Measurements from ENCODE around the gene ACYP1. TPM values are rescaled to one million over a fixed set of nuclear protein-coding genes. Genes with fewer than 3 reads are reported as not detected.

The ACYP1 gene
- total RNA-seq, 5 donors from 2014 or later (not counting 1 experiment from before 2014, with no cell fraction given) = 15.3 to 26.1 (median 21.5) TPM

DNA sequence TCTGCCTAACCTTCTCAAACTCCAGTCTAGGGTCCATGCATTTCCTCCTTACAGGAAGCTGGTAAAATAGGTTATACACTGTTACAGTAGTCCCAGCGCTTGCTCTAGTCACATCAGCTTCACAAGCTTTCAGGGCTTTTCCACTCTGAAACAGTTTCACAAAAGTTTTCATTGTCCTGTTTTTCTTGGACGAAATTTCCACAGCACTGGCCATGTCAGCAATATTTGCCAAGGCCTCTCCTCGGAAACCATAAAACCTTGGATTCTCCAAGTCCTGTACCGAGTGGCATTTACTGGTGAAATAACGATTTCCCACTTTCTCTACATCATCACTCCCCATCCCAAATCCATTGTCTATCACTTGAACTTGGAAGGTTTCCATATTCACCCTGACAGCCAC lies 14.7 kb downstream of the ACYP1 start:
- Mint-ChIP-seq H3K36me3 (peaks cover 18% of the 10 kb centered on the region), H3K4me3 (no peak overlapping the region)
- whole genome bisulfite sequencing (ENCODE audit: insufficient coverage) = 97% methylated on average over 4 of the region's 5 CpGs

DNA sequence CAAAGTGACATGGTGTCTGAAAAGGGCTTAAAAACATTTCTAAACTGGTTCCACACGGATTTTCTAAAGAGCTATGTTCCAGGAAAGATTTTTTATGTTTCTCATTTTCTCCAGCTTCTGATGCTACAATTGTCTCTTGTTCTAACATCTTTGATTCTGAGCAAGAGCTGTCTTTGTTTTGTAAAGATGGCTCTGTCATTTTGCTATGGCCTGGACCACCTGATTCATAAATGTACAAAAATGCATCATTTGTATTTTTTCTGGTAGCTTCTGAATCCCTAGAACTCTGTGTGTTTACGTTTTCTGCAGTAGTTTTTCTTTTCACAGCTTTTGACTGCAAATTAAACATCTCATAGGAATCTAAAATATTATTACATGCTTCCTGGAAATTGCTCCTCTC lies 15.7 kb downstream of the ACYP1 start:
- Mint-ChIP-seq H3K9me3 (no peaks in the 10 kb centered on the region), H3K27me3 (no peaks in the 10 kb centered on the region), H3K36me3 (peaks cover 23% of the 10 kb centered on the region), H3K4me1 (peaks cover 64 to 70% (median 68%) of the 10 kb centered on the region in 3 donors), H3K27ac (no peak overlapping the region), H3K4me3 (no peak overlapping the region)
- no peak overlapping the region for H3K4me3 ChIP-seq (ENCODE audit: control insufficient read depth in 1 of 2, extremely low read depth in 1 of 2, low read length in 1 of 2)
- peaks cover 2 to 17% of the 10 kb centered on the region in 2 experiments for H3K4me1 ChIP-seq (ENCODE audit: control insufficient read depth in 1 of 2, extremely low read depth in 1 of 2, insufficient read depth in 2 of 2, low read length in 2 of 2)
- no peak overlapping the region for H3K27ac ChIP-seq (ENCODE audit: low read length)
- H3K9me3 ChIP-seq = peaks cover 2% of the 10 kb centered on the region
- DNase-seq (no peak), ATAC-seq (replicated peaks in 1 of 4) (no peak)
- ChIA-PET CTCF (no interaction called here), POLR2A (interaction anchor here (0.6 to 1.1 kb wide), 3 partner anchors 16 to 79 kb away, joined by 3 to 6 read pairs (median 3); partner anchors contain the start of gene ACYP1 (in 2 of the 2))
- 83% methylated on average over 1 of the region's 2 CpGs for WGBS (ENCODE audit: insufficient coverage)
- no peaks in the 10 kb centered on the region for H3K27me3 ChIP-seq (replicated peaks in 1 of 2; ENCODE audit: control insufficient read depth in 2 of 2, extremely low read depth in 1 of 2, insufficient read depth in 2 of 2, low read length in 1 of 2)
- H3K36me3 ChIP-seq (ENCODE audit: control insufficient read depth in 2 of 2, extremely low read depth in 1 of 2, insufficient read depth in 1 of 2, low read length in 1 of 2) = peaks cover 0 to 3% of the 10 kb centered on the region in 2 donors

More for the DNA sequence above, 14.7 kb downstream of the ACYP1 start:
- H3K36me3 ChIP-seq (ENCODE audit: control insufficient read depth in 2 of 2, extremely low read depth in 1 of 2, insufficient read depth in 1 of 2, low read length in 1 of 2) = no peaks in the 10 kb centered on the region
- peaks cover 2 to 17% of the 10 kb centered on the region in 2 experiments for H3K4me1 ChIP-seq (ENCODE audit: control insufficient read depth in 1 of 2, extremely low read depth in 1 of 2, insufficient read depth in 2 of 2, low read length in 2 of 2)
- Mint-ChIP-seq H3K27me3 (no peaks in the 10 kb centered on the region), H3K4me1 (peaks cover 62 to 70% (median 65%) of the 10 kb centered on the region in 3 donors), H3K27ac (no peak overlapping the region), H3K9me3 (no peaks in the 10 kb centered on the region)
- no peak for ATAC-seq (replicated peaks in 1 of 4)
- H3K4me3 ChIP-seq (ENCODE audit: control insufficient read depth in 1 of 2, extremely low read depth in 1 of 2, low read length in 1 of 2) = no peak overlapping the region
- ChIA-PET POLR2A (interaction anchor here (0.6 to 1.4 kb wide), 3 partner anchors 13 to 15 kb away, joined by 3 to 6 read pairs (median 6); partner anchors contain the start of gene ACYP1 (in 1 of the 2)), CTCF (interaction anchor here (0.5 to 0.6 kb wide), 2 partner anchors 13 to 246 kb away, joined by 3 to 9 read pairs; no protein-coding TSS in a partner anchor)
- H3K9me3 ChIP-seq = peaks cover 2% of the 10 kb centered on the region
- no peak for DNase-seq
- H3K27me3 ChIP-seq (replicated peaks in 1 of 2; ENCODE audit: control insufficient read depth in 2 of 2, extremely low read depth in 1 of 2, insufficient read depth in 2 of 2, low read length in 1 of 2) = no peaks in the 10 kb centered on the region
- H3K27ac ChIP-seq (ENCODE audit: low read length) = no peak overlapping the region

DNA sequence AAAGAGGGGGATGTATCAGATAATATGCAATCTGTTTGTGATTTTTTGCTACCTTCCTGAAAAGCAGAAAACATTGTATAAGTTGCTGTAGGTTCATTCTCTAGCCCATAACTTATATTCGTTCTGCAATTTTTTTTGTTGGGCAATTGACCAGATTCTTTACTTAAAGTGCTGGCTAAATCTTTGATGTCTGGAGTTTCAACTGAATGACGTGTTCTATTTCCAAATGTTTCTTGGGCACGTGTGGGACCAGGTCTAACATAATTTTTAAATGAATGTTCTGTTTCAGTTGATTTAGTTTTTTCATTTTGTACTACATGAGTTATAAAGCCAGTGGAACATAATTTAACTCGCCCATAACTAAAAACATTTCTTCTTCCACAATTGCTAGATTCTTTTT lies 16.3 kb downstream of the ACYP1 start:
- Mint-ChIP-seq H3K9me3 (no peaks in the 10 kb centered on the region), H3K4me1 (peaks cover 64 to 70% (median 68%) of the 10 kb centered on the region in 3 donors), H3K27ac (no peak overlapping the region)

DNA sequence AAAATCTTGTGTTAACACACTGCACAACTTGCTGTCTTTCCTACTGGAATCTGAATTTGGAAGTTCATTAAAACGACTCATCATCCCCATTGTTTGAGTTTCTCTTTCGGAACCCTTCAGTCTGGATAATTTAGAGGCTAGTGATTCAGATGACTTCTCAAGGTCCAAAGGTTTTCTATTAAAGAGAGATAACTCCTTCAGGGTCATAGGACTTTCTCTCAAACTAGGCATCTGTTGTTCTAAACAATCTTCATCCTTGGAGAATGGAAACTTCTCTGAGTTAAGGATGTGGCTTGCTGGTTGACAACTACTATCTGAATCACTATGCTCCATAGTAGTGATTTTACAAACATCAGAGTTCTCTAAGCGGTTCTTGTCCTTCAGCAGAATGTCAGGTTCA lies 16.9 kb downstream of the ACYP1 start:
- H3K4me1 ChIP-seq (ENCODE audit: control insufficient read depth in 1 of 2, extremely low read depth in 1 of 2, insufficient read depth in 2 of 2, low read length in 2 of 2) = peaks cover 2 to 17% of the 10 kb centered on the region in 2 experiments
- POLR2A ChIA-PET = interaction anchor here in 1 of 2 donors (0.6 kb wide), 1 partner anchor 105 kb away, joined by 4 read pairs; no protein-coding TSS in a partner anchor
- Mint-ChIP-seq H3K27me3 (no peaks in the 10 kb centered on the region), H3K4me1 (peaks cover 65 to 70% (median 66%) of the 10 kb centered on the region in 3 donors), H3K36me3 (peaks cover 26% of the 10 kb centered on the region), H3K4me3 (no peak overlapping the region), H3K9me3 (no peaks in the 10 kb centered on the region), H3K27ac (no peak overlapping the region)
- ATAC-seq (replicated peaks in 1 of 4) (no peak), DNase-seq (no peak)
- H3K27ac ChIP-seq (ENCODE audit: low read length) = no peak overlapping the region
- H3K36me3 ChIP-seq (ENCODE audit: control insufficient read depth in 2 of 2, extremely low read depth in 1 of 2, insufficient read depth in 1 of 2, low read length in 1 of 2) = peaks cover 0 to 9% of the 10 kb centered on the region in 2 donors
- no peaks in the 10 kb centered on the region for H3K27me3 ChIP-seq (replicated peaks in 1 of 2; ENCODE audit: control insufficient read depth in 2 of 2, extremely low read depth in 1 of 2, insufficient read depth in 2 of 2, low read length in 1 of 2)
- H3K4me3 ChIP-seq (ENCODE audit: control insufficient read depth in 1 of 2, extremely low read depth in 1 of 2, low read length in 1 of 2) = no peak overlapping the region
- CTCF ChIA-PET = no interaction called here
- WGBS (ENCODE audit: insufficient coverage) = no CpG with 5 or more reads among the region's 3 CpGs
- peaks cover 2% of the 10 kb centered on the region for H3K9me3 ChIP-seq

More for the DNA sequence above, 16.3 kb downstream of the ACYP1 start:
- Histone ChIP-seq H3K27ac (ENCODE audit: low read length) (no peak overlapping the region), H3K36me3 (ENCODE audit: control insufficient read depth in 2 of 2, extremely low read depth in 1 of 2, insufficient read depth in 1 of 2, low read length in 1 of 2) (peaks cover 0 to 6% of the 10 kb centered on the region in 2 donors), H3K4me3 (ENCODE audit: control insufficient read depth in 1 of 2, extremely low read depth in 1 of 2, low read length in 1 of 2) (no peak overlapping the region), H3K9me3 (peaks cover 2% of the 10 kb centered on the region), H3K27me3 (replicated peaks in 1 of 2; ENCODE audit: control insufficient read depth in 2 of 2, extremely low read depth in 1 of 2, insufficient read depth in 2 of 2, low read length in 1 of 2) (no peaks in the 10 kb centered on the region), H3K4me1 (ENCODE audit: control insufficient read depth in 1 of 2, extremely low read depth in 1 of 2, insufficient read depth in 2 of 2, low read length in 2 of 2) (peaks cover 2 to 17% of the 10 kb centered on the region in 2 experiments)
- no peak overlapping the region for H3K4me3 Mint-ChIP-seq
- H3K36me3 Mint-ChIP-seq = peaks cover 23% of the 10 kb centered on the region
- no CpG with 5 or more reads among the region's 4 CpGs for WGBS (ENCODE audit: insufficient coverage)
- DNase-seq (no peak), ATAC-seq (replicated peaks in 1 of 4) (no peak)
- CTCF ChIA-PET = no interaction called here
- H3K27me3 Mint-ChIP-seq = no peaks in the 10 kb centered on the region
- POLR2A ChIA-PET = no interaction called here

DNA sequence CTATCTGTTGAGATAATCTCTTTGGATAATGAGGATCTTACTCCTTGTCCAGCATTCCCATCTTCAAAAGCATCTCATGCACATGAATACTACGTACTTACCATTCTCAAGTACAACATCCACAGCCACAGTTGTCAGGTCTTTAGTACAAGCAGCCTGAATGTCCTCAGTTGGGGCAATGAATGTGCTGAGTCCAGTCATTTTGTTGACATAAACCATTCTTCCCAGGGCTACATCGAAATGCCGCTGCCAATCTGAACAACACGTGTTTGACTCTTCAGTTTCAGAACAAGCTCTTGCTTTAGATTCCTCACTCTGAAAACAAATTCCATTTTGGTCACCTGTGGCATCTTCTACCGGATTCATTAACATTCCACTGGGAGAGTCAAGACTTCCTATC lies 17.5 kb downstream of the ACYP1 start:
- Histone ChIP-seq H3K36me3 (ENCODE audit: control insufficient read depth in 2 of 2, extremely low read depth in 1 of 2, insufficient read depth in 1 of 2, low read length in 1 of 2) (peaks cover under 1 to 11% of the 10 kb centered on the region in 2 donors), H3K27me3 (replicated peaks in 1 of 2; ENCODE audit: control insufficient read depth in 2 of 2, extremely low read depth in 1 of 2, insufficient read depth in 2 of 2, low read length in 1 of 2) (no peaks in the 10 kb centered on the region), H3K27ac (ENCODE audit: low read length) (no peak overlapping the region), H3K4me1 (ENCODE audit: control insufficient read depth in 1 of 2, extremely low read depth in 1 of 2, insufficient read depth in 2 of 2, low read length in 2 of 2) (peaks cover 2 to 13% of the 10 kb centered on the region in 2 experiments), H3K9me3 (peaks cover 2% of the 10 kb centered on the region), H3K4me3 (ENCODE audit: control insufficient read depth in 1 of 2, extremely low read depth in 1 of 2, low read length in 1 of 2) (no peak overlapping the region)
- 100% methylated on average over 3 of the region's 5 CpGs for WGBS (ENCODE audit: insufficient coverage)
- no peak for ATAC-seq (replicated peaks in 1 of 4)
- CTCF ChIA-PET = no interaction called here
- no peak for DNase-seq
- Mint-ChIP-seq H3K9me3 (no peaks in the 10 kb centered on the region), H3K36me3 (peaks cover 27% of the 10 kb centered on the region), H3K27me3 (no peaks in the 10 kb centered on the region), H3K4me3 (no peak overlapping the region), H3K4me1 (peaks cover 60 to 65% (median 65%) of the 10 kb centered on the region in 3 donors), H3K27ac (no peak overlapping the region)
- POLR2A ChIA-PET = no interaction called here

DNA sequence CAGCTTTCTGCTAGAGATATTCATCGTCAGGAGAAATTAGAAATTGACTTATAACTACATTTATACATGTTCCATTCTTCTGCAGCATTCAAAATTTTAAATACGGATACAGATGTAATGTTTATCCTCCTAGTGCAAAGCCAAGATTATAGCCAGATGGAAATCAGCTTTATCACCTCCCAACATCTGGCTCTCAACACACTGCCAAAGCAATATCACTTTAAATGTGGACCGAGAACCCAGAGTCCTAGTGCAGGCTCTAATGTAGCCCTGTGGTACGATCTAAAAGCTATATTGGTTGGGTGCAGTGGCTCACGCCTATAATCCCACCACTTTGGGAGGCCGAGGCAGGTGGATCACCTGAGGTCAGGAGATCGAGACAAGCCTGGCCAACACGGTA lies 19.1 kb downstream of the ACYP1 start:
- no peak overlapping the region for H3K4me3 ChIP-seq (ENCODE audit: control insufficient read depth in 1 of 2, extremely low read depth in 1 of 2, low read length in 1 of 2)
- peaks cover 31% of the 10 kb centered on the region for H3K36me3 Mint-ChIP-seq

More for the DNA sequence above, 19.1 kb downstream of the ACYP1 start:
- no peaks in the 10 kb centered on the region for H3K9me3 Mint-ChIP-seq
- ChIA-PET POLR2A (interaction anchor here in 1 of 2 donors (0.5 kb wide), 1 partner anchor 143 kb away, joined by 5 read pairs; no protein-coding TSS in a partner anchor), CTCF (no interaction called here)
- Histone ChIP-seq H3K27me3 (replicated peaks in 1 of 2; ENCODE audit: control insufficient read depth in 2 of 2, extremely low read depth in 1 of 2, insufficient read depth in 2 of 2, low read length in 1 of 2) (no peaks in the 10 kb centered on the region), H3K9me3 (peaks cover 2% of the 10 kb centered on the region), H3K36me3 (ENCODE audit: control insufficient read depth in 2 of 2, extremely low read depth in 1 of 2, insufficient read depth in 1 of 2, low read length in 1 of 2) (peaks cover 4 to 18% of the 10 kb centered on the region in 2 donors), H3K4me1 (ENCODE audit: control insufficient read depth in 1 of 2, extremely low read depth in 1 of 2, insufficient read depth in 2 of 2, low read length in 2 of 2) (peaks cover 2 to 4% of the 10 kb centered on the region in 2 experiments), H3K27ac (ENCODE audit: low read length) (no peak overlapping the region)
- H3K4me1 Mint-ChIP-seq = peaks cover 48 to 53% (median 52%) of the 10 kb centered on the region in 3 donors
- H3K4me3 Mint-ChIP-seq = no peak overlapping the region
- H3K27me3 Mint-ChIP-seq = no peaks in the 10 kb centered on the region
- DNase-seq = no peak
- 40% methylated on average over 1 of the region's 8 CpGs for WGBS (ENCODE audit: insufficient coverage)
- no peak for ATAC-seq (replicated peaks in 1 of 4)
- H3K27ac Mint-ChIP-seq = no peak overlapping the region
